ENCODE data around the gene ROBO1.

The ROBO1 gene

GRCh38 chr3:78963771-78964170, 804.0 kb downstream of the ROBO1 start:
- DNase-seq, result no peak

- no peak for DNase-seq
Observed at GRCh38 chr3:78957456-78957855, 810.3 kb downstream of the ROBO1 start.

- DNase-seq, result no peak
Observed at GRCh38 chr3:78951342-78951945, 816.4 kb downstream of the ROBO1 start.

GRCh38 chr3:78941587-78941986, 826.2 kb downstream of the ROBO1 start:
- DNase-seq, result no peak

GRCh38 chr3:78940626-78941025, 827.2 kb downstream of the ROBO1 start:
- DNase-seq, result no peak

GRCh38 chr3:78940128-78940527, 827.7 kb downstream of the ROBO1 start:
- no peak for DNase-seq

- DNase-seq, result no peak
Observed at GRCh38 chr3:78937475-78937874, 830.3 kb downstream of the ROBO1 start.

GRCh38 chr3:78927759-78928158, 840.0 kb downstream of the ROBO1 start:
- DNase-seq, result no peak

GRCh38 chr3:78926523-78926922, 841.3 kb downstream of the ROBO1 start:
- DNase-seq, result no peak

- no peak for DNase-seq
Observed at GRCh38 chr3:78924711-78925110, 843.1 kb downstream of the ROBO1 start.

- DNase-seq, result no peak
Observed at GRCh38 chr3:78919021-78919755, 848.6 kb downstream of the ROBO1 start.

- no peak for DNase-seq
Observed at GRCh38 chr3:78918361-78919020, 849.3 kb downstream of the ROBO1 start.

GRCh38 chr3:78917536-78917935, 850.3 kb downstream of the ROBO1 start:
- DNase-seq, result no peak

- no peak for DNase-seq
Observed at GRCh38 chr3:78913711-78914110, 854.1 kb downstream of the ROBO1 start.

GRCh38 chr3:78912687-78913086, 855.1 kb downstream of the ROBO1 start:
- no peak for DNase-seq

- DNase-seq, result no peak
Observed at GRCh38 chr3:78912259-78912658, 855.5 kb downstream of the ROBO1 start.

GRCh38 chr3:78911394-78911793, 856.4 kb downstream of the ROBO1 start:
- no peak for DNase-seq

GRCh38 chr3:78908236-78908635, 859.6 kb downstream of the ROBO1 start:
- no peak for DNase-seq

- DNase-seq, result no peak
Observed at GRCh38 chr3:78907367-78907766, 860.4 kb downstream of the ROBO1 start.

GRCh38 chr3:78906930-78907329, 860.9 kb downstream of the ROBO1 start:
- DNase-seq, result no peak

GRCh38 chr3:78906245-78906644, 861.6 kb downstream of the ROBO1 start:
- no peak for DNase-seq

- no peak for DNase-seq
Observed at GRCh38 chr3:78905700-78906099, 862.1 kb downstream of the ROBO1 start.

- DNase-seq, result no peak
Observed at GRCh38 chr3:78901544-78901943, 866.3 kb downstream of the ROBO1 start.

GRCh38 chr3:78900880-78901279, 866.9 kb downstream of the ROBO1 start:
- no peak for DNase-seq

All from SW 1271 (cell line).